Stimulated activated CD4-positive, alpha-beta T cell treated with anti-CD3 and anti-CD28 coated beads, Interleukin-15, amount 100 ng/mL, for 48 hours (primary cell): ENCODE data around the gene MILR1.

Experiments used
- DNase-seq, 2 donors: peaks; one replicate each; pipeline ENCODE4 v3.0.0-alpha.2; 2020; ENCODE audit warnings: low read depth in 2 of 2

MILR1 gene

GRCh38 chr17:64503341-64503740 is 54.4 kb downstream of the MILR1 start:
- no peak for DNase-seq

GRCh38 chr17:64503821-64504768 is 55.2 kb downstream of the MILR1 start:
- DNase-seq: no peak

- no peak for DNase-seq
Measured at GRCh38 chr17:64504769-64505339, 55.9 kb downstream of the MILR1 start.

GRCh38 chr17:64505340-64506200 is 56.7 kb downstream of the MILR1 start:
- peak; percentile 72 to 78 for DNase-seq

GRCh38 chr17:64506201-64506575 is 57.3 kb downstream of the MILR1 start, which contains the start of gene DDX5:
TSS of gene DDX5 (minus strand) at chr17:64506289. CDS start at chr17:64506119, 170 bp downstream.
- DNase-seq: peak; percentile 96 to 97

- peak; percentile 91 to 94 for DNase-seq
Measured at GRCh38 chr17:64506576-64507412, 57.9 kb downstream of the MILR1 start, which contains the start of gene CEP95. TSS of gene CEP95 (plus strand) at chr17:64506977. CDS start at chr17:64507098, 121 bp downstream.

GRCh38 chr17:64507413-64507782 is 58.5 kb downstream of the MILR1 start:
- DNase-seq: no peak

GRCh38 chr17:64508683-64509082 is 59.8 kb downstream of the MILR1 start:
- no peak for DNase-seq

GRCh38 chr17:64509179-64509578 is 60.3 kb downstream of the MILR1 start:
- no peak for DNase-seq

- DNase-seq: no peak
Measured at GRCh38 chr17:64515419-64515818, 66.5 kb downstream of the MILR1 start.

- no peak for DNase-seq
Measured at GRCh38 chr17:64515829-64516228, 66.9 kb downstream of the MILR1 start.
